Erythroblast (primary cell): Measurements from ENCODE around the gene POLR1A.

Source experiments
- GATA1 ChIP-seq: IDR thresholded peaks from 2 replicates; pipeline ENCODE4 v1.6.1; 2011; ENCODE audit warnings: low read depth, mild to moderate bottlenecking, control low read depth, low read length, moderate library complexity
- POLR2A ChIP-seq: IDR thresholded peaks from 2 replicates; pipeline ENCODE4 v1.6.1; 2011; ENCODE audit warnings: mild to moderate bottlenecking, low read length

DNA sequence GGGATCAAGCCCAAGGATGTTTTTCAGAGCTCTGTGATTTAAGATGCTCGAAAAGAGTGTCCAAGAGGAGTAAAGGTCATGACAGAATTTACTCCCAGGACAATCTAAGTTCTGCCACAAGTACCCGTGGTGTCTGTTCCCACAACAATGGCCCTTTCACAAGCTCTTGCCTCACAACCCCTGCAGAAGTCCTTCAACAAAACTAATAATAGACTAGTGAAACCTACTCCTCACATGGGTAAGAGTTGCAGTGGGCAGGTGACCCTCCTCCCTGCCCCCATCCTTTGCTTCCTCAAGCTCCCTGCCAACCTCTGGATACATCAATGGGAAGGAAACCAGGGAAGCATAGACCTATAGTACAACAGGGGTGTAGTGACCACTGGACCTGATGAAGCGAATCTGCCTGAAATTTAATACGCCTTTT is 35.3 kb upstream of the POLR1A start:
- TF ChIP-seq POLR2A (no peak), GATA1 (no peak)
